ENCODE measurements around the gene SHANK1.

SHANK1 gene

DNA sequence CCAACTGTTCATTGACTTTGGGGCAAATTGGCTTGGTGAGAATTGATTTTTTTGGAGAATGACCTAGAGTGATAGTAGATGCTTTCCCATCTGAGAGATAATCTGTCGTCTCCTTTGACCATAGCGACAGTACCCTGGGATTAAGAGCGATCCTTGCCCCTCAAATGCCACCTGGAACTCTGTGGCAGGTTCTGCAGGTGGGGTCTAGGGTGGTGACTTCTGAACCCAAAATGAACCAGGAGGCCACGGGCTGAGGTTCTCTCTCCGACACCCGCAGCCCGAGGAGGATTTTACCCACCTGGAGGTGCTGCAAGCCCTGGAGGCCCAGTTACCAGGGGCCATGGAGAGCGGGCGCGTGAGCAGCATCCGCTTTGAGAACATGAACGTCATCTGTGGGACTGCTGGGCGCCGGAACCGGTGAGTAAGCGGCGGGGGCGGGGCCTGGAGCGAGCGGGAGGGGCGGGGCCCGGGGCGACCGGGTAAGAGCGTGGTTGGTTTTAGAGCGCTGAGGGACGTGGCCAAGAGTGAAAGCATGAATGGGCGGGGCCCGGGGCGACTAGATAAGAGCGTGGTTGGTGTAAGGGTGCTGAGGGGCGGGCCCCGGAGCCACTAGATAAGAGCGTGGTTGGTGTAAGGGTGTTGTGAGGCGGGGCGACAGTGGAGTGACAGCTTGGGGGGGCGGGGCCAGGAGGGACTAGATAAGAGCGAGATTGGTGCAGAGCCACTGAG lies 61.7 kb downstream of the SHANK1 start:
- Histone ChIP-seq H3K4me1 (ENCODE audit: control insufficient read depth, insufficient read depth, low read length) (peaks cover 8% of the 10 kb centered on the region), H3K27ac (ENCODE audit: low read depth, low read length) (peak overlapping the region; percentile 92), H3K9ac (ENCODE audit: low read depth, low read length) (peak overlapping the region; percentile 49), H3K27me3 (ENCODE audit: control insufficient read depth, insufficient read depth, low read length) (no peaks in the 10 kb centered on the region), H3K4me3 (ENCODE audit: low read depth, low read length) (peak overlapping the region; percentile 81), H3K36me3 (ENCODE audit: control insufficient read depth, insufficient read depth, low read length) (no peaks in the 10 kb centered on the region), H3K9me3 (ENCODE audit: control insufficient read depth, insufficient read depth, low read length) (no peaks in the 10 kb centered on the region)

DNA sequence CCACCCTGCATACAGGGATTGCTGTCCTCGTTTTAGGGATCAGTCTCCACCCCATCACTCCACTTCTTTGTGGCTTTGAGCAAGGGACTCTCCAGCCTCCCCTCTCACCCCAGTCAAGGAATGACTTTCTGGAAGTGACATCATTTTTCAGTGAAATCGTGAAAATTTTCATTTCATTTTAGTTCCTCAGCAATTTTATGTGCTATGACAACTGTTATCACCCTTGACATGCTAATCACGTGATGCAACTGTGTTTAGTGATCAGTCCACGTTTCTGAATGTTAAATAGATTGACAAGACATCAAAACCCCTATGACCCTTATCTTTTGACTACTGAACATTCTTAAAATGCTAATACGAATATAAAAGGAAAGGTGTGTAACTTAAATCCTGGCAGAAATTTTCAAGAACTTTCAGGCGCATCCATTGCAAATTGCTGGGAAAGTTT lies 62.4 kb downstream of the SHANK1 start:
- H3K36me3 ChIP-seq (ENCODE audit: control insufficient read depth, insufficient read depth, low read length) = no peaks in the 10 kb centered on the region
- H3K9ac ChIP-seq (ENCODE audit: low read depth, low read length) = peak overlapping the region; percentile 49
- H3K27me3 ChIP-seq (ENCODE audit: control insufficient read depth, insufficient read depth, low read length) = no peaks in the 10 kb centered on the region
- peaks cover 8% of the 10 kb centered on the region for H3K4me1 ChIP-seq (ENCODE audit: control insufficient read depth, insufficient read depth, low read length)
- H3K9me3 ChIP-seq (ENCODE audit: control insufficient read depth, insufficient read depth, low read length) = no peaks in the 10 kb centered on the region
- peak overlapping the region; percentile 92 for H3K27ac ChIP-seq (ENCODE audit: low read depth, low read length)
- peak overlapping the region; percentile 63 for H3K4me3 ChIP-seq (ENCODE audit: low read depth, low read length)

DNA sequence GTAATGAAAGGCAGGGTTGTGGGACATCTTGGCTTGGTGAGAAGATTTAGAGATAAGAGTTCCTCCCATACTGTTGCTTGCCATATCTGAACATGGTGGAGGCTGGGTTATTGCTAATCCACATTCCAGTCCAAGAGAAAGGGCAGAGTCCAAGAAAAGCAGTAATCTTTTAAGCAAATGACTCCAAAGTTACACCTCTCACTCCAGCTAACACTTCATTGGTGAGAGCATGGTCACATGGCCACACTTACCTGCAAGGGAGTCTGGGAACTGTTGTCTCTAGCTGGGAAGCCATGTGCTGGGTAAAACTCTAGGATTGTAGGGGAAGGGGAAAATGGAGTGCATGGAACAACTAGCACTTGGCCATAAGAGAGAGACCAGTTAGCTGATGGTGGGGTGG lies 64.7 kb downstream of the SHANK1 start:
- H3K27me3 ChIP-seq (ENCODE audit: control insufficient read depth, insufficient read depth, low read length) = no peaks in the 10 kb centered on the region
- H3K36me3 ChIP-seq (ENCODE audit: control insufficient read depth, insufficient read depth, low read length) = no peaks in the 10 kb centered on the region
- no peak overlapping the region for H3K27ac ChIP-seq (ENCODE audit: low read depth, low read length)
- H3K4me3 ChIP-seq (ENCODE audit: low read depth, low read length) = no peak overlapping the region
- peaks cover 8% of the 10 kb centered on the region for H3K4me1 ChIP-seq (ENCODE audit: control insufficient read depth, insufficient read depth, low read length)
- H3K9me3 ChIP-seq (ENCODE audit: control insufficient read depth, insufficient read depth, low read length) = no peaks in the 10 kb centered on the region
- H3K9ac ChIP-seq (ENCODE audit: low read depth, low read length) = no peak overlapping the region

DNA sequence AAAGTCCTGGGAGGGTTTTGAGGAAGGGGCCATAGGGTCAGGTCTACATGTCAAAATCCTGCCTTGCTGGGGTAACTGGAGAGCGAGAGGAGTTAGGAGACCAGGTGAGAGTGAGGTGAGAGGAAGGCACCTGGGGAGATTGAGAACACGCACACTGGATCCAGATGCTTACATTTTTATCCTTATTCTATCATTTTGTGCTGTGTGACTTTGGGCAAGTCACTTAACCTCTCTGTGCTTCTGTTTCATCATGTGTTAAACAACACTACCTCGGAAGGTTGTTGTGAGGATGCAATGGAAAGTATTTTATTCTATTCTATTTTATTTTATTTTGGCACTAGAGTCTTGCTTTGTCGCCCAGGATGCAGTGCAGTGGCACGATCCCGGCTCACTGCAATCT lies 66.9 kb downstream of the SHANK1 start:
- no peaks in the 10 kb centered on the region for H3K27me3 ChIP-seq (ENCODE audit: control insufficient read depth, insufficient read depth, low read length)
- H3K36me3 ChIP-seq (ENCODE audit: control insufficient read depth, insufficient read depth, low read length) = no peaks in the 10 kb centered on the region
- no peak overlapping the region for H3K27ac ChIP-seq (ENCODE audit: low read depth, low read length)
- no peak overlapping the region for H3K4me3 ChIP-seq (ENCODE audit: low read depth, low read length)
- no peaks in the 10 kb centered on the region for H3K9me3 ChIP-seq (ENCODE audit: control insufficient read depth, insufficient read depth, low read length)
- no peak overlapping the region for H3K9ac ChIP-seq (ENCODE audit: low read depth, low read length)
- H3K4me1 ChIP-seq (ENCODE audit: control insufficient read depth, insufficient read depth, low read length) = peaks cover 8% of the 10 kb centered on the region

DNA sequence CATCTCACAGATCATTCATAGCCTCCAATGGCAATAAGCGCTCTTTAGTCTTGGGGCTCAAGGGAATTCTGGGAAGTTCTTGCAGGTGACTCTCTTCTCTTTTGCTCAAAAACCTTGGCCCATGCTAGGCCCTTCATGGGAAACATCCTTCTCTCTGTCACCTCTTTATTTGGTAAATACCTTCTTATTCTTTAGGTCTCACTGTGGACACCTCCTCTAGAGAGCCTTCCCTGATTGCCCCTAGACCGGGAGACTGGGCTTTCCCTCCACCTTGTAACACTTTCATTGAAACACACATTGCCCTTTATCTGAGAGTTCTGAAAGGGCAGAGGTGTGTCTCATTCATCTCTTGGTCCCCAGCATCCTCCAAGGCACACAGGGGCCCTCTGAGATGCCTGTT lies 68.4 kb downstream of the SHANK1 start:
- Histone ChIP-seq H3K9me3 (ENCODE audit: control insufficient read depth, insufficient read depth, low read length) (no peaks in the 10 kb centered on the region), H3K27me3 (ENCODE audit: control insufficient read depth, insufficient read depth, low read length) (no peaks in the 10 kb centered on the region), H3K4me1 (ENCODE audit: control insufficient read depth, insufficient read depth, low read length) (peaks cover 3% of the 10 kb centered on the region; the same call in 1 of the 2 replicates), H3K4me3 (ENCODE audit: low read depth, low read length) (no peak overlapping the region), H3K9ac (ENCODE audit: low read depth, low read length) (no peak overlapping the region), H3K36me3 (ENCODE audit: control insufficient read depth, insufficient read depth, low read length) (no peaks in the 10 kb centered on the region), H3K27ac (ENCODE audit: low read depth, low read length) (no peak overlapping the region)

DNA sequence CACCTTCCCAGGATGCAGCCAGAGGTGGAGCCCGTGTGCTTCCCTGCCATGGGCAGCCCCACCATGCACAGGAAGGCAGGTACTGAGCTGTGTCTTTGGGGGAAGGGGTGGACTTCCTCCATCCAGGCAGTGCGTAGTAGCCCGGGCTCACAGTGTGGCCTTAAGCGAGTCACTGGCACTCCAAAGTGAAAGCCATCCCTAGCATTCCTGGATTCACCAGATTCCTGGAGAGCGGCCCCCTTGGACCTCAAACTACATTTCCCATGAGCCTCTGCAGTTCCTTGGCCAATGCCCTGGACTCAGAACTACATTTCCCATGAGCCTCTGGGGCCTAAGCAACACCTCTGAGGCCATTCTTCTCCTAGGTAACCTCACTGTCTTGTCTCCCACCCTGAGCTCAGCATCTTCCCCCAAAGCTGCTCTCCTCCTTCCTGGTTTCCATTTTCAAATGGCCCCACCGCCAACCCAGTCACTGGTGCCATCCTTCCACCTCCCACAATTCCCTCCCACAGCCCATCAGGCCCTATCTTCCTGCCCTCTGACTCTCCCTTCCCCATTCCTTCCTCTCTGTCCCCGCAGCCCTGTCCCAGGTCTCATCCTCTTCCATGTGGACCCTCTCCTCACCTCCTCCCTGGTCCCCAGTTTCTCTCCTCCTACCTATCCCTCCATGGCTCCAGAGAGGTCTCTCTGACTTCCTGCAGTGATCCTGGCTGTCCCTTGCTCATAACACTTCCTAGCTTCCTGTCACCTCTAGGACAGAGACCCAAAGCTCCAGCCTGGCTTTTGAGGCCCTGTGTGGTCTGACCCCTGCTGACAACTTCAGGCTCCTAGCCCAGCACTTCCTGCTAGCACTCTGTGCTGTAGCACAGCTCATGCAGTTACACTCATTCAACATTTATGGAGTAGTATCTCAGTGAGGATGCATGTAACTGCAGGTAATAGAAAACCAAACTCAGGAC lies 69.9 kb downstream of the SHANK1 start, which contains the start of gene C19orf81:
Gene C19orf81, plus strand, starts transcription at position 13 of the 959 bp plus-strand sequence. Its CDS starts 0 bp downstream, at position 13.
- Histone ChIP-seq H3K9me3 (ENCODE audit: control insufficient read depth, insufficient read depth, low read length) (no peaks in the 10 kb centered on the region), H3K27me3 (ENCODE audit: control insufficient read depth, insufficient read depth, low read length) (peaks cover 10% of the 10 kb centered on the region), H3K9ac (ENCODE audit: low read depth, low read length) (no peak within 1 kb of the TSS), H3K4me3 (ENCODE audit: low read depth, low read length) (no peak within 1 kb of the TSS; the same call in 1 of the 2 replicates), H3K4me1 (ENCODE audit: control insufficient read depth, insufficient read depth, low read length) (peaks cover 3% of the 10 kb centered on the region; the same call in 1 of the 2 replicates), H3K27ac (ENCODE audit: low read depth, low read length) (no peak within 1 kb of the TSS), H3K36me3 (ENCODE audit: control insufficient read depth, insufficient read depth, low read length) (no peaks in the 10 kb centered on the region)

DNA sequence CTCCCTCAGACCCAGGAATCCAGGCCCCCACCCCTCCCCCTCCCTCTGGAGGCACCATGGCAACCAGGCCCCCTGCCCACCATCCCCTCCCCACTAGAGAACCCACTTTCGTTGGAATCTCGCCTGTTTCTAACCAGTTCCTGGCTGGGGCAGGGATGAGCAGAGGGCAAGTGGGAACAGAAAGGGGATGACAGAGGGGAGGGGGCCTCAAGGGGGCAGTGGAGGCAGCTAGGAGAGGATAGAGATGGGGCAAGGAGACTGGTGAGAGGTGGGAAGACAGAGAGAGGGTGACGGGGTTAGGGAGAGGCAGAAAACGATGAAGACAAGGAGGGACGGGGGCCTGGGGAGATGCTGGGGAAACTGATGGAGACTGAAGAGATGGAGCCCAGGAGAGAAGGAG lies 70.9 kb downstream of the SHANK1 start:
- Histone ChIP-seq H3K27me3 (ENCODE audit: control insufficient read depth, insufficient read depth, low read length) (peaks cover 17% of the 10 kb centered on the region), H3K9ac (ENCODE audit: low read depth, low read length) (no peak overlapping the region), H3K9me3 (ENCODE audit: control insufficient read depth, insufficient read depth, low read length) (no peaks in the 10 kb centered on the region), H3K36me3 (ENCODE audit: control insufficient read depth, insufficient read depth, low read length) (no peaks in the 10 kb centered on the region), H3K4me3 (ENCODE audit: low read depth, low read length) (no peak overlapping the region), H3K4me1 (ENCODE audit: control insufficient read depth, insufficient read depth, low read length) (peaks cover under 1% of the 10 kb centered on the region; the same call in 1 of the 2 replicates), H3K27ac (ENCODE audit: low read depth, low read length) (no peak overlapping the region)

DNA sequence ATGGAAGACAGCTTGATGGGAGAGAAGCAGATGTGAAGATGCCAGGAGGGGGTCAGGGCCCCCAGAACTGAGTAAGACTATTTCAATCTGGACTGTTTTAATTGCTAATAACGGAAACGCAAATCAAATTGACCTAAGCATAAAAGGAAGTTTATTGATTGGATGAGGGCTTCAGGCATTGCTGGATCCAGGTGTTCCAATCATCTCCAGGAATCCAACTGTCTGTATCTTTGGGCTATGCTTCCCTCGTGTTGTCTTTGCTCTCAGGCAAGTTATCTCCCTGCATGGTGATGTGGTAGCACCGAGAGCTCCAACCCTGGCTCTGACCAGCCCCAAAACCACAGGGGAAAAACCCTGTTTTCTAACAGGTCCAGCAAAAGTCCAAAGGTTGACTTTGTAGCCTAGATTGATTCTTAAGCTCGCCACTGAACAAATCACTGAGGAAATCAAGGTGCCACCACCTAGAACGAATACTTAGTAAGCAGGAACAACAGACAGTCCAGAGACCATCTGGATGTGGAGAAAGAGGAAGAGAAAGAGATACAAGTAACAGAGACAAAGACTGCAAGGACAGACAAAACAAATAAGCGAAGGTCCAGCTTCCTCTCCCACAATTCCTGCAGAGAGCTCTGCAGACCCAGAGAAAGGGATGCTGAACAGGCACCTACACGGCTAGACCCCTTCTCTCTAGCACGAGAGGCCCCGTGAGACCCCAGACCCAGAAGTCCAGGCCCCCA lies 71.6 kb downstream of the SHANK1 start:
- H3K9me3 ChIP-seq (ENCODE audit: control insufficient read depth, insufficient read depth, low read length) = no peaks in the 10 kb centered on the region
- H3K27me3 ChIP-seq (ENCODE audit: control insufficient read depth, insufficient read depth, low read length) = peaks cover 17% of the 10 kb centered on the region
- no peak overlapping the region for H3K27ac ChIP-seq (ENCODE audit: low read depth, low read length)
- no peak overlapping the region for H3K4me3 ChIP-seq (ENCODE audit: low read depth, low read length)
- no peaks in the 10 kb centered on the region for H3K36me3 ChIP-seq (ENCODE audit: control insufficient read depth, insufficient read depth, low read length)
- no peak overlapping the region for H3K9ac ChIP-seq (ENCODE audit: low read depth, low read length)
- no peaks in the 10 kb centered on the region for H3K4me1 ChIP-seq (ENCODE audit: control insufficient read depth, insufficient read depth, low read length)

DNA sequence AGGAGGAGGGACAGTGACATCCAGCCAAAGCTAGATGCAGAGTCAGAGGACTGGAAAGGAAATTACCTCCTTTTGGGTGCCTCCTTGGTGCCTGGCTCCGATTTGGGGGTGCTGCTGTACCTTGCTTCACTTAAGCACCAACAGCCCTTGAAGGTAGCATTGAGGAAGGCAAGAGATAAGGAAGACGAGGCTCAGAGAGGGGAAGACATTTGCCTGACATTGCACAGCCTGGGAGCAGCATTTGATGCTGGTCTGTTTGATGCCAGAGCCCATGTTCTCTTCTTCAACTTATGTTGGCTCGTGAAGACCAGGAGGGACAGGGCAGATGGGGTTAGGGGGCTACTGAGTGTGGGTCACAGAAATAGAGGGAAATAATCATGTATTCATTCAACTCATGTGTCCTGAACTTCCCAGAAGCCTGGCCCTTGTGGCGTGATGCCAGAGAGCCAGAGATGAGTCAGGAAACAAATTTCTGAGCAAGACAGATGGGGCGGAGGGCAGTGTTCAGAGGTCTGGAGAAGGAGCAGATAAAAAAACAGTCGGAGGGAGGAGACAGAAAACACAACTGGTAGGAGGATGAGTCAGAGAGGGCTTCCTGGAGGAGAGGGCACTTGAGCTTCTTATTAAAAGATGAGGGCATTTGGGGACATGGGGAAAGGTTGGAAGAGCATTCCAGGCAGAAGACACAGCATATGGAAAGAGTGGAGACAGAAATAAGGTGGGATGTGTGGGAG lies 73.4 kb downstream of the SHANK1 start:
- H3K4me1 ChIP-seq (ENCODE audit: control insufficient read depth, insufficient read depth, low read length) = no peaks in the 10 kb centered on the region
- H3K27ac ChIP-seq (ENCODE audit: low read depth, low read length) = no peak overlapping the region
- no peaks in the 10 kb centered on the region for H3K36me3 ChIP-seq (ENCODE audit: control insufficient read depth, insufficient read depth, low read length)
- no peak overlapping the region for H3K4me3 ChIP-seq (ENCODE audit: low read depth, low read length)
- H3K27me3 ChIP-seq (ENCODE audit: control insufficient read depth, insufficient read depth, low read length) = peaks cover 17% of the 10 kb centered on the region
- H3K9me3 ChIP-seq (ENCODE audit: control insufficient read depth, insufficient read depth, low read length) = no peaks in the 10 kb centered on the region
- H3K9ac ChIP-seq (ENCODE audit: low read depth, low read length) = no peak overlapping the region

DNA sequence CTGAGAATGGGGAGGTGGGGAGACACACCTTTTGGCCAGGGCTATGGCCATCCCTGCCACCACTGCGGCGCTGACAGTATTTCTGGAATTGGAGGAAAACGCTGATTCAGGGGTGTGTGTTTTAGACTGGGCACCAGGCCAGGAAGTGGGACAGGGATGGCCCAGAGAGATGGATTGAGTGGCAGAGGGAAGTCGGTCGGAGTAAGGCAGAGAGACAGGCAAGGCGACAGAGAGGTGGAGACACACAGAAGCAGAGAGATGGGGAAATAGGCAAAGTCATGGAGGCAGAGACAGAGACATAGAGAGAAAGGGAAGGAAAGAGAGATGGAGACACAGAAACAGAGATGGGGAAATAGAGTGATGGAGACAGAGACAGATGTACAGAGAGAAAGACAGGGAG lies 74.5 kb downstream of the SHANK1 start:
- Histone ChIP-seq H3K27ac (ENCODE audit: low read depth, low read length) (no peak overlapping the region), H3K9ac (ENCODE audit: low read depth, low read length) (no peak overlapping the region), H3K4me1 (ENCODE audit: control insufficient read depth, insufficient read depth, low read length) (no peaks in the 10 kb centered on the region), H3K4me3 (ENCODE audit: low read depth, low read length) (no peak overlapping the region), H3K36me3 (ENCODE audit: control insufficient read depth, insufficient read depth, low read length) (no peaks in the 10 kb centered on the region), H3K27me3 (ENCODE audit: control insufficient read depth, insufficient read depth, low read length) (peaks cover 17% of the 10 kb centered on the region), H3K9me3 (ENCODE audit: control insufficient read depth, insufficient read depth, low read length) (no peaks in the 10 kb centered on the region)

All from HUES48 (cell line).